DND-41 (cell line): ENCODE results near the gene CMSS1.

ENCODE experiments used
- ATAC-seq: fragments of 200-7000 bp; cut with Tn5 transposase; 3 replicates; pipeline ENCODE4 v1.9.1; 2021; ENCODE audit warnings: low read depth; ENCODE audit not compliant: insufficient read depth
- DNase-seq: peaks from one replicate; pipeline ENCODE4 v3.0.0-alpha.2; 2020
- H2AFZ ChIP-seq: 2 replicates; pipeline ENCODE4 v1.6.0; 2012; ENCODE audit warnings: low read depth, low read length
- H3K27ac ChIP-seq: 2 replicates; pipeline ENCODE4 v1.5.1; 2012; ENCODE audit warnings: low read length, inconsistent platforms
- H3K27me3 ChIP-seq: fragments of 200-600 bp; sonication (generic); 2 replicates; pipeline ENCODE4 v1.6.0; 2012; ENCODE audit warnings: low read length, mild to moderate bottlenecking, inconsistent platforms; ENCODE audit not compliant: insufficient read depth, poor library complexity
- H3K36me3 ChIP-seq: 2 replicates; pipeline ENCODE4 v1.5.1; 2012; ENCODE audit warnings: low read length, inconsistent platforms; ENCODE audit not compliant: insufficient read depth
- H3K4me1 ChIP-seq: 2 replicates; pipeline ENCODE4 v1.5.1; 2012; ENCODE audit warnings: mild to moderate bottlenecking, low read length; ENCODE audit not compliant: insufficient read depth
- H3K4me2 ChIP-seq: 2 replicates; pipeline ENCODE4 v1.6.0; 2012; ENCODE audit warnings: mild to moderate bottlenecking, moderate library complexity, low read length, inconsistent platforms; ENCODE audit not compliant: insufficient read depth
- H3K4me3 ChIP-seq, 2 experiments: fragments of 200-600 bp in 1 of 2; shearing (Covaris generic) in 1 of 2; 2 replicates each; pipeline ENCODE4 v1.5.1; 2012 to 2016; ENCODE audit warnings: inconsistent platforms in 2 of 2, low read length in 2 of 2, mild to moderate bottlenecking in 2 of 2, low read depth in 1 of 2, moderate library complexity in 1 of 2
- H3K79me2 ChIP-seq: 2 replicates; pipeline ENCODE4 v1.6.0; 2012; ENCODE audit warnings: low read length, inconsistent platforms; ENCODE audit not compliant: insufficient read depth
- H3K9ac ChIP-seq: 2 replicates; pipeline ENCODE4 v1.6.0; 2012; ENCODE audit warnings: low read depth, mild to moderate bottlenecking, inconsistent platforms, low read length, moderate library complexity
- H3K9me3 ChIP-seq: 2 replicates; pipeline ENCODE4 v1.5.1; 2012; ENCODE audit warnings: low read length, moderate library complexity, mild to moderate bottlenecking, inconsistent platforms; ENCODE audit not compliant: insufficient read depth, severe bottlenecking
- H4K20me1 ChIP-seq: 2 replicates; pipeline ENCODE4 v1.6.0; 2012; ENCODE audit warnings: low read length; ENCODE audit not compliant: insufficient read depth
- CTCF ChIP-seq: IDR thresholded peaks from 2 replicates; pipeline ENCODE4 v1.5.1; 2012; ENCODE audit warnings: borderline replicate concordance, low read length, moderate library complexity, mild to moderate bottlenecking; ENCODE audit not compliant: poor library complexity, severe bottlenecking; ENCODE audit errors: extremely low read depth
- EZH2 ChIP-seq: IDR thresholded peaks from 3 replicates; pipeline ENCODE4 v1.6.1; 2012; ENCODE audit warnings: borderline replicate concordance, low read depth, mild to moderate bottlenecking, moderate library complexity, low read length, inconsistent platforms; ENCODE audit not compliant: severe bottlenecking

The CMSS1 gene

GRCh38 chr3:99972380-99973104 lies 154.9 kb downstream of the CMSS1 start:
- Histone ChIP-seq H3K4me1 (no peaks in the 10 kb centered on the region), H3K4me3 (no peak overlapping the region), H3K27ac (no peak overlapping the region), H3K36me3 (no peaks in the 10 kb centered on the region), H3K4me2 (no peak overlapping the region), H3K9me3 (no peaks in the 10 kb centered on the region), H4K20me1 (no peaks in the 10 kb centered on the region), H3K9ac (no peak overlapping the region), H3K79me2 (no peaks in the 10 kb centered on the region), H2AFZ (no peak overlapping the region), H3K27me3 (no peaks in the 10 kb centered on the region)
- TF ChIP-seq CTCF = no peak
- TF ChIP-seq EZH2 = no peak
- DNase-seq = no peak
- no peak for ATAC-seq

DNA sequence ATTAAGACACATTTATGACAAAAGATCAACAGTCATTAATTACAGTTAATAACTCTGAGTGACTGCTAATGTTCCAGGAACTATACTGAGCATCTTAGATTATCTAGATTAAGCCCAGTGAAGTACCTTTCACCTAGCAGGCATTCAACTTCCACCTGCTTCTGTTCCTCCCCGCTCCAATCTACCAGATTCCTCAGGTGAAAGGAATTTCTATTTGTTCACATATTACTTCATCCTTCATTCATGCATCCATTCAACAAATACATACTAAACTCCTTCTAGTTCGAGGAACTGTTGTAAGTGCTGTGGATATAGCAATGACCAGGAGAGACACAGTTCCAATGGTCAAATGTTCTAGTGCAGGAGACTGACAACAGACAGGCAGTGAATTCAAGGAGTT lies 157.3 kb downstream of the CMSS1 start:
- no peaks in the 10 kb centered on the region for H3K4me1 ChIP-seq
- H3K9me3 ChIP-seq = no peaks in the 10 kb centered on the region
- no peak overlapping the region for H3K4me2 ChIP-seq
- no peak overlapping the region for H3K27ac ChIP-seq
- no peaks in the 10 kb centered on the region for H3K36me3 ChIP-seq
- H2AFZ ChIP-seq = no peak overlapping the region
- ATAC-seq (no peak), DNase-seq (no peak)
- no peak overlapping the region for H3K4me3 ChIP-seq
- TF ChIP-seq CTCF = no peak
- no peak for TF ChIP-seq EZH2
- H3K79me2 ChIP-seq = no peaks in the 10 kb centered on the region
- H3K27me3 ChIP-seq = no peaks in the 10 kb centered on the region
- no peaks in the 10 kb centered on the region for H4K20me1 ChIP-seq
- no peak overlapping the region for H3K9ac ChIP-seq

DNA sequence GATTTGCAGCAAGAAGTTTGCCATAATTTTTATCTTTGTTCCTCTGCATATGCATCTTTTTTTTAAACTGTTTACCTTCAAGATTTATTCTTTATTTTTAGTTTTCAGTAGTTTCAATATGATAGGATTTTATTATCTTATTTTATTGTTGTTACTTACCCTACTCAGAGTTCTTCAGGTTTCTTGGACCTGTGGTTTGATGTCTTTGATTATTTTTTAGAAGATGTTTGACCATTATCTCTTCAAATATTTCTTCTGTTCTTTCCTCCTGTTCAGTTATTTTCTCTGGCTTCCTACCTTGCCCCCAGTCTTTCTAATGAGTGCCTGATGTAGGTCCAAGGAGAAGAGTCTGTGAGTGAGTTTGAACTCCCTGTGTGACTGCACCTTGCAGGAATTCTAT lies 158.9 kb downstream of the CMSS1 start:
- Histone ChIP-seq H3K79me2 (no peaks in the 10 kb centered on the region), H3K4me2 (no peak overlapping the region), H3K9me3 (no peaks in the 10 kb centered on the region), H4K20me1 (no peaks in the 10 kb centered on the region), H3K9ac (no peak overlapping the region), H3K36me3 (no peaks in the 10 kb centered on the region), H3K4me3 (no peak overlapping the region), H3K27ac (no peak overlapping the region), H3K27me3 (no peaks in the 10 kb centered on the region), H3K4me1 (no peaks in the 10 kb centered on the region), H2AFZ (no peak overlapping the region)
- ATAC-seq = no peak
- DNase-seq = no peak
- no peak for TF ChIP-seq EZH2
- TF ChIP-seq CTCF = no peak

DNA sequence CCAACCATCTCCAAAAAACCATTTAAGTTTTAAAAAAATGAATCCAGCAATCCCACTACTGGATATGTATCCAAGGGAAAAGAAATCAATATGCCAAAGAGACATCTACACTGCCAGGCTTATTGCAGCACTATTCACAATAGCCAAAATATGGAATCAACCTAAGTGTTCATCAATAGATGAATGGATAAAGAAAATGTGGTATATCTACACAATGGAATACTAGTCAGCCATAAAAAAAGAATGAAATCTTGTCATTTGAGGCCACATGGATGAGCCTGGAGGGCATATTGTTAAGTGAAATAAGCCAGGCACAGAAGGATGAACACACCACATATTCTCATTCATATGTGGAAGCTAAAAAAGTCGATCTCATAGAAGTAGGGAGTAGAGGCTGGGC lies 160.6 kb downstream of the CMSS1 start:
- ATAC-seq (no peak), DNase-seq (no peak)
- Histone ChIP-seq H3K36me3 (no peaks in the 10 kb centered on the region), H3K4me2 (no peak overlapping the region), H4K20me1 (no peaks in the 10 kb centered on the region), H3K9ac (no peak overlapping the region), H2AFZ (no peak overlapping the region), H3K4me1 (no peaks in the 10 kb centered on the region), H3K27me3 (no peaks in the 10 kb centered on the region), H3K79me2 (no peaks in the 10 kb centered on the region), H3K4me3 (no peak overlapping the region), H3K27ac (no peak overlapping the region), H3K9me3 (no peaks in the 10 kb centered on the region)
- TF ChIP-seq EZH2 = no peak
- TF ChIP-seq CTCF = no peak
